Heart left ventricle (tissue), 13 donors: ENCODE data around the gene SFTPD.

Experiments
- POLR2A ChIP-seq, 2 donors: fragments of 450-650 bp; IDR thresholded peaks; one replicate each; pipeline ENCODE4 v1.6.1; 2017; ENCODE audit warnings: antibody characterized with exemption in 2 of 2, mild to moderate bottlenecking in 2 of 2, moderate library complexity in 2 of 2
- TF ChIP-seq, protein P1 (sequence below), 12 donors: fragments of 200-600 bp; sonication (generic) in 4 of 12; IDR thresholded peaks; one replicate each; pipeline versions ENCODE4 v1.5.0 to v1.8.0; 2018 to 2022; ENCODE audit warnings: antibody characterized with exemption in 12 of 12, mild to moderate bottlenecking in 5 of 12
- donor health status: ischemic (EF 13 %, LVEDD 7.1; RV severe dilation, severe dysfunction).
- donor health status: DM: no; HTN: yes; CAD: no.
- donor health status: DM: no; HTN: no; CAD: no.
- donor health status: ischemic (EF 25% LVEDD 6.9; RV normal size, moderate dysfunction).
- donor health status: ischemic (EF 25% LVEDD 5.7; RV mildly dilated, moderate dysfunction).
- donor health status: ischemic (EF 35%, LVEDD 5.7; RV mildly dilated, moderate dysfunction).
- donor health status: nonischemic (EF 11% LVEDD 7.7; RV severe dilation, severe dysfunction).
- donor health status: DM: yes; HTN: yes; CAD: no.
- donor health status: PGD.
- donor health status: ischemic (EF 29% LVEDD 5.4; RV normal size, mild dysfunction).
- donor health status: nonischemic (EF 23%, LVEDD 6.1; RV moderate dilation, normal function).

GRCh38 chr10:79980711-79981110 is 31.8 kb upstream of the SFTPD start:
- TF ChIP-seq POLR2A (IDR thresholded peaks at IDR 0.05), result no peak
- TF ChIP-seq, protein P1, sequence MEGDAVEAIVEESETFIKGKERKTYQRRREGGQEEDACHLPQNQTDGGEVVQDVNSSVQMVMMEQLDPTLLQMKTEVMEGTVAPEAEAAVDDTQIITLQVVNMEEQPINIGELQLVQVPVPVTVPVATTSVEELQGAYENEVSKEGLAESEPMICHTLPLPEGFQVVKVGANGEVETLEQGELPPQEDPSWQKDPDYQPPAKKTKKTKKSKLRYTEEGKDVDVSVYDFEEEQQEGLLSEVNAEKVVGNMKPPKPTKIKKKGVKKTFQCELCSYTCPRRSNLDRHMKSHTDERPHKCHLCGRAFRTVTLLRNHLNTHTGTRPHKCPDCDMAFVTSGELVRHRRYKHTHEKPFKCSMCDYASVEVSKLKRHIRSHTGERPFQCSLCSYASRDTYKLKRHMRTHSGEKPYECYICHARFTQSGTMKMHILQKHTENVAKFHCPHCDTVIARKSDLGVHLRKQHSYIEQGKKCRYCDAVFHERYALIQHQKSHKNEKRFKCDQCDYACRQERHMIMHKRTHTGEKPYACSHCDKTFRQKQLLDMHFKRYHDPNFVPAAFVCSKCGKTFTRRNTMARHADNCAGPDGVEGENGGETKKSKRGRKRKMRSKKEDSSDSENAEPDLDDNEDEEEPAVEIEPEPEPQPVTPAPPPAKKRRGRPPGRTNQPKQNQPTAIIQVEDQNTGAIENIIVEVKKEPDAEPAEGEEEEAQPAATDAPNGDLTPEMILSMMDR (IDR thresholded peaks at IDR 0.05), result no peak
